GM18526 (cell line): Measurements from ENCODE around the gene C19orf85.

Source experiments
- POLR2A ChIP-seq: IDR thresholded peaks from 3 replicates; pipeline ENCODE4 v1.6.1; 2011; ENCODE audit not compliant: insufficient read length; ENCODE audit errors: extremely low read depth

C19orf85 gene

DNA sequence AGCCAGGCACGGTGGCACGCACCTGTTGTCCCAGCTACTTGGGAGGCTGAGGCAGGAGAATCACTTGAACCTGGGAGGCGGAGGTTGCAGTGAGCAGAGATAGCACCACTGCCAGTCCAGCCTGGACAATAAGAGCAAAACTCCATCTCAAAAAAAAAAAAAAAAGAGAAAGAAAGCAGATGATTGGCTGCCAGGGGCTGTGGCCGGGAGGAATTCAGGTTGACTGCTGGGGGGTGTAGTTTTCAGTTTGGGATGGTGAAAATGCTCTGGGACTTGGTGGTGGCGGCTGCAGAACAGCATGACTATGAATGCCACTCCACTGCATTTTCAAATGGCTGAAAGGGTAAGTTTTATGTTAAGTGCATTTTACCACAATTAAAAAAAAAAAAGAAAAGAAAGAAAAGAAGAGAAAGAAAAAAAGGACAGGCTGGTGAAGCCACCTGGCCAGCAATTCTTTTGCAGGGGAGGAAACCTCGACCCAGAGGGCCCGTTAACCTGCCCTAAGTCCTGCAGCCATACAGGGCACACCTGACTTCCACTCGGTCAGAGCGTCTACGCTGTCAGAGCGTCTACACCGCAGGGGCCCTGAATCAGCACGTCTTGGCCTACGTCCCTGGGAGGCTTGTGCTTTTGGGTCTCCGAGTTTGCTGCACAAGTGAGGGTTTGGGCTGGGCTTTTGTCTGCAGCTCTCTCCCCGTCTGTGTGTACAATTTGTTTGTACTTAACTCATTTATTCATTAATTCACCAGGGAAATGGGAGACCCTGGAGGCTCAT, 6.7 kb downstream of the C19orf85 start:
- TF ChIP-seq POLR2A: no peak

DNA sequence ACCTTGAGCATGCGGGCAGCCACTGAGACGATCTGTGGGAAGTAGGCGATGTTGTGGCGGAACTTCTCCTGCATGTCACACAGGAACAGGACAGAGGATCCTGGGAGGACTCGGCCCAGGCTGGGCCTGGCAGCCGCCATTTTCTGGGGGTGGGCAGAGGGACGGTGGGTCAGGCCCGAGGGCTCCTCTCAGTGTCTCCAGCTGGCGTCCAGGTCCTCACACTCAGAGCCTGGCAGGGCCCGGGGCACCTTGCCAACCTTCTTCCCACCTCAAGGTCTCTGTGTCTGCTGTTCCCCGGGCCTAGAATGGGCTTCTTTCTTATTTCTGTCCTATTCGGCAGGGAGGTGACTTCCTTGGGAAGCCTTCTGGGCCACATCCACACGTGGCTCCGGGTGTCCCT, 8.2 kb downstream of the C19orf85 start:
- TF ChIP-seq POLR2A: no peak

- TF ChIP-seq POLR2A: no peak
These were observed 8.8 kb downstream of the C19orf85 start for GRCh38 chr19:55455576-55456235.

DNA sequence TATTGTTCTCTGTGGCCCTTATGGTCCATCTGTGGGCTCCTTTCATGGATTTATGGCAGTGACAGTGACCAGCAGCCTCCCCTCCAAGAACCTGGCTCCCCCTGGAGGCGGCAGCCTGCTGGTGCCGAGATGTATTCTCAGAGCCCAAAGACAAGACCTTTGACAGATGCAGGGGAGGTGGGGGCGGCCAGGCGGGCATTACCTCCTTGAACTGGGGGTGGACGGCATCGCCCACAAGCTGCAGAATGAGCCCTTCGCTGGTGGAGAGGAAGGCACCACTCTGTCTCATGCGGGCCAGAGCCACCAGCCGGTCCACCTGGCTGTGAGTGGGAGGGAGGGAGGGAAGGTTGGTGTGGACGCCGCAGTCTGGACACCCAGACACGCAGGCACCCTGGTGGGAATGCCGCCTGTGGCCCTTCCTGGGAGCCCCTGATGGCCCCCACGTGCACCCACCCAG, 9.7 kb downstream of the C19orf85 start:
- no peak for TF ChIP-seq POLR2A

DNA sequence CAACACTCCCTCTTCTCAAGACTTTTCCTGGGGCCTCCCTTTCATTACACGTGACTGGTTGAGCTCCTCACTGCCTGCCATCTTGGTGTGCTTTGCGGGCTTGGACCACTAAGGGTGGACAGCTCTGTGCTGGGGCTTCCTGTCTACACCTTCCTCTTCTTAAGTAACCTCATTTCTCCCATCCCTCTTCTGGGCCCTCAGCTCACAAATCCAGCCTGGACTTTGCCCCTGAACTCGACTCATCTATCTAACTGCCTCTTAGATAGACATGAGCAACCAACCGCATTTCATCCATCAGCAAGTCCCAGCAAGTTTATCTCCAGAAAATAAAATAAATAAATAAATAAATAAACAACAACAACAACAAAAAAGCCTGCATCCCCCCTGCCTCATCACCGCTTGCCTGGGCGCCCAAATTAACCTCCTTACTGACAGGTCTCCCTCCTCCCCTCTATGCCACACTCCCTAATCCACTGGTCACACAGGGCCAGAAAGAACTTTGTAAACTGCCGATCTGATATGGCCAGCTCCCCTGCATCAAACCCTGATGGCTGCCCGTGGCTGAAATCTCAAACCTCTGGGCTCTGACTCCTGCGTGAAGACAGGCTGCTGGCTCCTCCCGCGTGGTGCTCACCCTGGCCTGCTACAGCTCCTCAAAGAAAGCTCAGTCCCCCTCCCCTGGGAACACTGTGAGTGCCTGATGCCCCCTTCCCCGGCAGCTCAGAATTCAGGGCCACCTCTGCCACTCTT, 10.9 kb downstream of the C19orf85 start:
- TF ChIP-seq POLR2A: no peak

DNA sequence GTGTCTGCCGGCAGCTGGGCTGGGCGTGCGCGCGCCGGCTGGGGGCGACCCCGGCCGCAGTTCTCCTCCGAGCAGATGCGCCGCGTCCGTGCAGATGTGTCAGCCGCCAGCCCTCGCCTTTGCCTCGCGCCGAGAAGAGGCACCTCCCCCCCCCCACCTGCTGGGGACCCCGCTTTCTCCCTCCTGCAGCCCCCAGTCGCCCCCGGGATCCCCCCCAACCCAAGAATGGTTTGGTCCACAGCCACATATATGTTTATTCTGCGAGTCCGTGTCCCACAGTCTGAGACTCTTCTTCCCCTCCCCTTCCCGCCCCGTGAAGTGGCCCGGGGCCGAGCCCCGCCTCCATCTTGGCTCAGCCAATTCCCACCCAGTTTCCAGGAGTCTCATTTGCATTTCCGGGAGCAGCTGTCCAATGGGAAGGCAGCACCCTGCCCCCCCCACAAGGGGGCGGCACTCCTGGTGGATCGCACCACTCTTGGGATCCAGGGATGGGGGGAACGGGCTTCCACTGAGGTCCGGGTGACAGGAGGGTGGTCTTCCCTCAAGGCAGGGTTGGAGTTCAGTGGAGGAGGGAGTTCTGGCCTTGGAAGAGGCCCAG, 11.7 kb downstream of the C19orf85 start:
- TF ChIP-seq POLR2A: no peak

- no peak for TF ChIP-seq POLR2A
These were observed 12.4 kb downstream of the C19orf85 start for GRCh38 chr19:55451965-55452748.

DNA sequence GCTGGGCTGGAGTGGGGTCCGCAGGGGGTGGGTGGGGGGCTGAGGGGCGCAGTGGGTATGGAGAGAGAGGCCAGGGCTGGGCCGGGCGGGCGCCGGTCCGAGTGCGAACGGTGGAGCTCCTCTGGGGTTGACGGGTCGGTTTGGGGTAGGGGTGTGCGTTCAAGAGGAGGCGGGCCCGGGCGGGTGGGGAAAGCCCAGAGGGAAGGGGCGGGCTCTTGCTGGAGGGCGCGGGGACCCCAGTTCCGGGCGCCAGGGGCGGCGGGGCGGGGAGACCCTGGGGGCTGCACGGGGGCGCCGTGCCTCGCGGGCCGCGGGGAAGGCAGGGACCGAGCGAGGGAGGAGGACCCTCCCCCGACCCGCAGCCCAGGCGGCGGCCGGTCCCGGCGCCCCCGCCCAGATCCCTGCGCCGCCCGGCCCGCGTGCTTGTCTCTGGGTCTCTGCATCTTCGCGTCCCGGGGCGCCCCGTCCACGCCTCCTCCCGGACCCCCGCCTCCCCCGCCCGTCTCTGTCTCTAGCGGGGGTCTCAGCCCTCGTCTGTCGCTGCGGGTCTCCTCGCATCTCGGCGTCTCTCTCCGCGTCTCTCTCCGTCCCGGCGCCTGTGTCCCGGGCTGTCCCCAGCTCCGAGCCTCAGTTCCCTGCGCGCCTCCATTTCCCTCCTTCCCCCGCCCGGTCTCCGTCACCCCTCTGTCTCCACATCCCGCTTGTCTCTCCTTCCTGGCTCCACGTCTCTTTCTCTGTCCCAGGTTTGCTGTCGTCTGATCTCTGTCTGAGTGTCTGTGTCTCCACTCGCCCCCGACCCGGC, 13.2 kb downstream of the C19orf85 start:
- no peak for TF ChIP-seq POLR2A

GRCh38 chr19:55449469-55449868, 15.1 kb downstream of the C19orf85 start:
- no peak for TF ChIP-seq POLR2A

DNA sequence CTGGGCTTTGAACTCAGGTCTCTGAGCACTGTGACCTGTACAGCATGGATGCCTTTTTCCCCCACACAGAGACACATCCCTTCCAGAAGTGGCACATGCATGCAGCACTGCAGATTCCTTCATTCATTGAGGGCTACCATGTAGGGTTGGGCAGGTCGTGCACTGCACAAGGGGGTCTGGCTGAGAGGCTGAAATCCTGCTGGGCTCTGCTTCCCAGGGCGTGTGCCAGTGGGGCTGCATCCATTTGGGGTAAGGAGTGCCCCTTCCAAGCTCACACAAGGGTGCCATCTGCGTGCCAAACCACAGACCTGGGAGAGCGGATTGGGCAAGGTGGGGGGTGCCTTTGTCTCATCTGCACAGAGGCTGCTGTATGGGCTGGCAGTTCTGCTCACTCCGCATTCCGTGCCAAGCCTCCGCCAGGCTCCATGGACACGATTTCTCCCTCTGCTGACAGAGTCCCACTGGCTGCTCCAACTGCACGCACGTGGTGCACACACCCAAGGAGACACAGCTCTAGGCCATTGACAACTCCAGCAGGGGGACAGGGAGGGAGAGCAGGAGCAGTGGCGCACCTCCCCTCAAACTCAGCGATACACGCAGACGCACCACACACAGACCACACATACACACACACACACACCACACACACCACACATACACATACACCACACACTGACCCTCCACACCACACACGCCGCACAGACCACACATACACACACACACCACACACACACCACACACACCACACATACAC, 17.0 kb downstream of the C19orf85 start:
- no peak for TF ChIP-seq POLR2A

DNA sequence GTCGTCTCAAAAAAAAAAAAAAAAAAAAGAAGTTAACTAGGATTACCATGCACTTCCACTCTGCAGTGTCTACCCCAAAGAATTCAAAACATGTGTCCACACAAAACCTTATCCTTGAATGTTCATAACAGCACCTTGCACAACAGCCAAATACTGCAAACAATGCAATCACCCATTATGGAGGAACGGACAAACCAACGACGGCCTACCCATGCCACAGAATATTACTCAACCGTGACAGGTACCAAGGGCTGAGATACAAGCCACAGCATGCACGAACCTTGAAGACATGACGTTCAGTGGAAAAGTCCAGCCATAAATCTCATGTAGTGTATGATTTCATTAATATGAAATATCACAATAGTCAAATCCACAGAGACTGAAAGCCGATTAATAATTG, 18.5 kb downstream of the C19orf85 start:
- TF ChIP-seq POLR2A: no peak

DNA sequence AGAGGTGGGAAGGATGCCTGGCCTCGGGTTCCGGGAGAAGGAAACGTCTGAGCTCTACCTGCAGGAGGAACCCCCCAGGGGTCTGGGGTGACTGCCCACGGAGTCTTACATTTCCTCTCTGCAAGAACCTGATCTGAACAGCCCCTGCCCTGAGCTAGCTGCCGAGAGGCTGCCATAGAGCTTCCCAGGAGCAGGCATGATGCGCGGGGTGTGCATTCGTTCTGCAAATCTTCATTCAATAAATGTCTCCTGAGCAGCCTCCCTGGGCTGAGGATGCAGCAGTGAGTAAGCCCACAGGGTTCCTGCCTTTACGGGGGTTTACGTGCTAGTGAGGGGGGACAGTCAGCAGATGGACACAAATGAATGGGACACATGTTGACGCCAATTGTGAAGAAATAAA, 19.9 kb downstream of the C19orf85 start:
- no peak for TF ChIP-seq POLR2A

DNA sequence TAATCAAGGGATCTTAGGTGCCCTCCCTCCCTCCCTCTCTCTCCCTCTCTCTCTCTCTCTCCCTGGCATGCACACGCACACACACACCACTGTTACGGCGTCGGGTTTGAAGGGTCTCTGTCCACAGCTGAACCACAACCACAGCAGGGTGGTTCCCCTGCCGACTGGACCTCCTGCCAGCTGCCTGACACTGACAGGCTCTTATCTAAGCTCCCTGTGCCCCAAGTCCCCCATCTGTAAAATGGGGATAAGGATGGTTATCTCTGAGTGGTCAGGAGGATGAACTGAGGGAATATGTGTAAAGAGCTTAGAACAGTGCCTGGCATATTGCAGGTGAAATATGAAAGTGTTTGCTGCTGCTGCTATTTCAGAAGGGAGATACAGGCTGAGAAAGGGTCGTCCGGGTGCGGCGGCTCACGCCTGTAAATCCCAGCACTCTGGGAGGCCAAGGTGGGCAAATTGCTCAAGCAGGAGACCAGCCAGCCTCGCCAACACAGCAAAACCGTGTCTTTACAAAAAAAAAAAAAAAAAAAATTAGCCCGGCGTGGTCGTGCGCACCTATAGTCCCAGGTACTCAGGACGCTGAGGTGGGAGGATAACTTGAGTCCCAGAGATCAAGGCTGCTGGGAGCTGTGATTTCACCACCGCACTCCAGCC, 20.6 kb downstream of the C19orf85 start:
- TF ChIP-seq POLR2A: no peak
